HG03045 (cell line): ENCODE measurements around the gene CTNNA3.

Experiments used
- ATAC-seq: cut with Tn5 transposase; IDR thresholded peaks from one replicate; pipeline ENCODE4 v1.9.1; 2021; ENCODE audit warnings: mild to moderate bottlenecking, moderate library complexity; ENCODE audit not compliant: unreplicated experiment

The CTNNA3 gene

DNA sequence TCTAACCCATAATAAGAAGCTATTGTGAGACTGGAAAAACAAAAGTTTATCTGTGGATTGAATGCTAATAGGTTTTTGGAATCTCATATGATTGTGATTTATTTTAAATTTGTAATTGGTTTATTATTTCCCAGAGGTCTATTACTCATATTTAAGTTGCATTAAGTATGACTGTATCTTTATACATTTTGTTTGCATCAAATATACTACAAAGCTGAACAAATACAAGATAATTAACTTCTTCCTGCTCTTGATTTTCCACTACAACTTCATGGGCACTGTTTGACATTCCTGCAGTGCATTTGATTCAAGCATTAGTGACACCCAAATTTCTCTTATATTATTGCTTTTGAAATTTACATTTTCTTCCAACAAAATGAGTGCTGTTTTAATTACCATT lies 1073.9 kb downstream of the CTNNA3 start:
- ATAC-seq: no peak

DNA sequence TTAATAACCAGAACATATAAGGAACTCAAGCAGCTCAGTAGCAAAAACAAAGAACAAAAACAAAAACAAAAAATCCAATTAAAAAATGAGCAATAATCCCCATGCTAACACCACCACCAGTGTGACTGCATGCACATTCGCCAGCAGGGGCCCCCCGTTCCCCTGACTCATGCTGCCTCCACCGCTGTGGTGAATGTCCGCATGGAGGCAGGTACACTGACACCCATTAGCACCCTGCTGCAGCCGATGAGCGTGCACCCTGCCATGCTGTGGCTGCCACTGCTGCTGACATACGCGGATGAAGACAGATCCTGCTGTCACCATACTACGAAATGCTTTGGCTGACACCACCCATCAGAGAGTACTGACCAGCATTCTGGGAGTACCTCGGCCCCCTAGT lies 1091.8 kb downstream of the CTNNA3 start:
- no peak for ATAC-seq

DNA sequence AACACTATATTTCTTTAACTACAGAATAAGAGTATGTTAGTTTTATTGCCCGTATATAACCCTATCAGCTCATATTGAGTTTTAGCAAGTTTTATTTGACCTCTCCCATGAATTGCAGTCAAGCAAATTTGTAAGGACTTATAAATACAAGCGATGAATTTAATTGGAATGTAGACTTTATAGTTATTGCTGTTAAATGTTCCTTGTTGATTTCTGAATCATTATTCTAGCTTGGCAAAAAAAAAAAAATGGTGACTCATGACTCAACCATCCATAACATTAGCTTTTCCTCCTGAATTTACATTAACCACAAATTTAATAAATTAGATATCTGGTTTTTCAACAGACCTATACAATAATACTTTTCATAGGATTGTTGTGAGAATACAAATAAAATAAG lies 1104.1 kb downstream of the CTNNA3 start:
- ATAC-seq: no peak

DNA sequence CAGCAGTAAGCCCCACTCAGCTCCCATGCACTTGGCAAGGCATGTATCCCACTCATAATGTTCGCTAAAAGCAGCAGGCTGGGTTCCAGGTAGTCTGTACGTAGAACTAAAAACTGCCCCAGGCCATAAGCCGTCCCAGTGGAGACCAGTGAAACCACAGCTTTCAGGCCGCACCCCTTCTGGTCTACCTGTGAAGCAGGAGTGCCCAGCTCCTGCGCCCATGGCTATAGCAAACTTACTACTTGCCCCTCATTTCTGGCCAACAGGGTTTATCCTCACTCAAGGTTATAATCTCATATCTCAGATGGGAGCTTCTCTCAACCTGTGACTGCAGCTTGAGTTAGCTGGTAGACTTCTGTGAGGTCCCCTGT lies 1108.3 kb downstream of the CTNNA3 start:
- no peak for ATAC-seq

DNA sequence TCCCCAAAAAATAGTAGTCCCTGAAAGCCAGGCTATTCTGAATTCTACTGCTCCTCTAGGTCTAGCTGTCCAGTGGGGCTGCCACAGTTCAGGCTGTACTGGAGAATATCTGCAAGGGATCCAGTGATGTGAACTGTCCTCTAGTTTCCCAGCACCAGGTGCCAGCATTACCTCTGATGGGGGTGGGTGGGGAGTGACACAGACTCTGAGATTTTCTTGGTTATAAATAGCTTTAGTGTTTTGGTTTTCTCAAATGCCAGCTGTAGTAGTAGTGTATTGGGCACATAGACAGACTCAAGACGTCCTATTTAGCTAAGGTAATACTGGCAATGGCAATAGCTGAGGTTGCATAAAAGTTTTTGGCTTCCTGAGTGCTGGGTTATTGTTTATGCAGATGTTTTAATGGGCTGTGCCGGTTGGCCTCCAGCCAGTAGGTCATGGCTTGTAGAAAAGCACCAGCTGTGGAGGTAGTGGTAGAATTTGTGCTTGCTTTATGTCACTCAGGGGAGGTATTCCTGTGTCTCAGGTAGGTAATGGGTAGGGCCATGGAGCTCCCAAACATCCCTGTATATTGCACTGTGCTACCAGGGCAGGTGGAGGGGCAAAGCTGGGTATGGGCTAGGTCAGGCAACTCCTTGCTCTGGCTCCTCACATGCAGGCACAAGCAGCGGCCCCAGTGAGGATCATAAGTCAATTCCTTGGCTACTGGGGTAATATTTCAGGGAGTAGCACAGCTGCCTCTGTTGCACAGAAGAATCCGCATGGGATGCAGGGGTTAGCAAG lies 1108.9 kb downstream of the CTNNA3 start:
- no peak for ATAC-seq

DNA sequence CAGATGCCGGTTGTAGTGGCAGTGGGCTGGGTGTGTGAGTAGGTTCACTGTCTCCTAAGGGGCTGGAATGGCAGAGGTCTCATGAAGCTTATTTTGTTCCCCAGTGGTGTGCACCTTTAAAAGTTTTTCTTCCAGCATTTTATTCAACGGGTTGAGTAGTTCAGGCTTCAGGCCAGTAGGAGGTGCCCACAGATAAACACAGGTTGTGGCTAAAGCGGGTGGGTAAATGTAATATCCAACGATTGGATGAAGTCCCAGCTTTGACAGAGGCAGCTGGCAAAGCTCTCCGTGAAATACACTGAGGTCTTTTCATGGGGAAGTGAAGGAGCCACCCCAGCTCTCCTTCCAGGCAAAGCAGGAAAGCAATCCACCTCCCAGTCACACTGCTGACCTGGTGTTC lies 1109.9 kb downstream of the CTNNA3 start:
- no peak for ATAC-seq

DNA sequence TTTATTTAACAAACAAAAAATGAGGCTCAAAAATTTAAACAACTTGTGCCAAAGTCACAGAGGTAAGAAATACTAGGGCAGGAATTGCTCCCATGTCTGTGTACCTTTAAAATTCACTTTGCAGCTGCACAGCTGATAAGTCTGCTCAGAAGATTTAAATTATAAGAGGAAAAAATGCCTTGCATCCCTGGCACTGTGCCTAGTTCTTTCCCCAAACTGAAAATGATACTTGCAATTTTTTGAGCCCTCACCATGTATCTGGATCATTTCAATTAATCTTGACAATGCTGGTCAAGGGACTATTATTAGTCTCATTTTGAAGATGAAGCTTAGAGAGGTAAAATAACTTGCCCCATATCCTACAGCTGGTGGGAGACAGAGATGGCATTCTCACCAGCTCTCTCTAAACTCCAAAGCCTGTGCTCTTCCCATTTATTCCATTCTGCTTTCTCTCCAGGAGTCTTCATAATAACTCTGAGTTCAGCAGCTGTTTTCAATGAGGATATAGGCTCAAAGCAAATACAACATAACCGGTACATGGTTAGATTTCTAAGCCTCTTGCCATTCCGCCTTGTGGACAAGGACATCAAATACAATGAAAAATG lies 1120.6 kb downstream of the CTNNA3 start:
- ATAC-seq: no peak

DNA sequence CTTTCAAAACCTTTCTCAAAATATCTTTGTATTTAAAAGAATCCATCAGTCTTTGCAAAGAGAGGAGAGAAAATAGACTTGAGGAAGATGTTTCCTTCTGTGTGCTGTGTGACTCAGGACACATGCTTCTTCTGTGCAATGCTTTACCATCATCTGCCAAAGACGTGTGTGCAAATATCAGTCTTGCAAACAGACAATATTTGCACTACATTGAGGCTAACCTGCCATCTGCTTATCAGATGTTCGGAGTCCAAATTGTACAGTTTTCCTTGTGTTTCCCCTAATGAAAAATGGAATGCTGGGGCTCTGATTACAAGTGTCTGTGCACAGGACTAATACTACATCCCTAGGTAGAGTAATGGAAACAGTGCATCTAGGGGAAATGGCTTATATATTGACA lies 1123.3 kb downstream of the CTNNA3 start:
- no peak for ATAC-seq

DNA sequence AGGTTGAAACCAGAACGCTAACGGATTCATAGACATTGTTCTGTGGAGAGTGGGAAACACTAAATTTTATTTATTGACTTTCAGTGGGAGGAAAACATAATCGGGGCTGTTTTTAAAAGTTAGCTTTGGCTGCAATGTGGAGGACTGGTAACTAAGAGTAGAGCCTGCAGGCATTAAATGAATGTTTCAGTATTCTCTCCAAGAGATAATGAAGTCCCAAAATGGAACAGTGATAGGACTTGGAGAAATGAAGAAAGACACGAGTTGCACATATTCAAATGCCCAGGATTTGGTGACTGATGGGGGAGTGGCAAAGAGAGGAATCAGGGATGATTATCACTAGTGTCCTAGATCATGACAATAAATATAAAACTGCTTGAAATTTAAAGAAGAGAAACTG lies 1130.0 kb downstream of the CTNNA3 start:
- ATAC-seq: no peak

DNA sequence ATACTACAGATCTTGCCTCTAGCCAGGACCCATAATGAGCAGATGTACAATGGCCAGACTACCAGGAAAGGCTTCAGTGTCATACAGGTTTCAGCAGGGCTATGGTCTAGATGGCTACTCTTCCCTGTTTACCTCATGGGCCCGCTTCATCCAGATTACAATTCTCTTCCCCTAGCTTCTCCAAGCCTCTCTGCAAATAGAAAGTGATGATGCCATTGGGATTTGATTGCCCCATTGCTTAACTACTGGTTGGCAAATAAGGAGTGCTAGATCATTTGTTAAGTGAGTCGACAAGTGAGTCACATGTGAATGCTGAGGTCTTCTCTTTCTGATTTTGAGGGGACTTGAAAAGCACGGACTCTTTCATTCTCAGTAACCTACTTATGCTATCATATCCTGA lies 1131.7 kb downstream of the CTNNA3 start:
- ATAC-seq: no peak

DNA sequence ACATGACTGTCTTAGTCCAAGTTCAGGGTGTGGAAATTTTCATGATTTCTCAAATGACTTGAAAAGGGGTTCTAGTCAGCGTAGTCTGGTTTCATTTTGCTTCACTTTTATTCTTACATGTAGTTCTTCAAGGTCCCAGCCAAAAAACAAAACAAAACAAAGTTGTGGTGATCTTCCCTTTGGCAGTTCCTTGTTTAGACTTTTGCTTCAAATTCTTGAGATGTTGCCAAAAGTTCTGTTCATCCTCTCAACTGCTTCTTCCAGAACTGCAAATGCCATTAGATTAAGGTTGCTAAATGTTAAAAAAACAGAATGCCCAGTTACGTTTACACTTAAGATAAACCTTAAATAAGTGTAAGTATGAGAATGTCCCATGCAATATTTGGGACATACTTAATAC lies 1140.9 kb downstream of the CTNNA3 start:
- ATAC-seq: no peak

DNA sequence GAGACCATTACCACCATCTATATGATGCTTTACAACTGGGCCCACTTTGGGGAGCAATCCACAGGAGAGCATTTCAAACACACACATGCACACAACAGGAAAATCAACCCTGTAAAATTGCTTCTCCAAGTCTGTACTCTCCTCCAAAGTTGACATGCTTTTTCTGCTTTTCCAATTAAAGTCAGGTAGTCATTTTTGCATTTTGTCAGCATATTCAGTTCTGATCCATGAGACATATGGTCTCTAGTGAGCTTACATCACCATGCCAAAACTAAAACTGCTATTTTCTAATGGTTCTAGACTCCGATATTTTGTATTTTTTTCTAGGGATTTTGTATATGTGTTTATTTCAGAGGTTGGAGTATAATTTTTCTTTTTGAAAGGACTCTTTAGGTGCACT lies 1143.7 kb downstream of the CTNNA3 start:
- no peak for ATAC-seq

DNA sequence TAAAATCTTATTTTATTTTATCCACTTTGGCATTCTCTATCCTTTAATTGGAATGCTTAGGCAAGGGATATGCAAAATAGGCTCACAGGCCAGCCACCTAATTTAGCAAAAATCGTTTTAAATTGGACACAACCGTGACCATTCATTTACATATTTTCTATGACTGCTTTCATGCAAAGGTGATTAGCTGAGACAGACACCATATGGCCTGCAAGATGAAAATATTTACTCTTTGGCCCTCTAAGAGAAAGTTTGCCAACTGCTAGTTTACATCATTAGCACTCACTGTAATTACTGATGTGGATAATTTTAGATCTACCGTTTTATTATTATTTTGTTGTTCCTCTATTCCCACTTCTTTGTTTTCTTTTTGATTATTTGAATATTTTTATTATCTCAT lies 1145.6 kb downstream of the CTNNA3 start:
- no peak for ATAC-seq

DNA sequence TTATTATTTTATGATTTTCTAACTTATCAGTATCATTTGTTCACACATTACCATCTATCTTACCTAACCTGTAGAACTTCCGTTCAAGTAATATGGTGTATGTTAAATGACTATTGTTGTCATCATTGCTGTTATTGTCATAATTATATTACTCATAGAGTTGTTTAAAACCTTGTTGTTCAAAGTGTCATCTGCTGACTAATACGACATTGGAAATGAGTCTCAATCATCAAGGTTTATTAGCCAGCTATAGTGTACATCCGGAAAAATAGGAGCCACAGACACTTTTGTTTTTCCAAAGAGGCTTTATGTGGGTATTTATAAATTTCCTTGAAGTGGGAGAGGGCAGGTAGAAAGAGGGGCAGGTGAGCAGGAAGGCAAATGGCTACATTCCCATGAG lies 1157.1 kb downstream of the CTNNA3 start:
- ATAC-seq: no peak

DNA sequence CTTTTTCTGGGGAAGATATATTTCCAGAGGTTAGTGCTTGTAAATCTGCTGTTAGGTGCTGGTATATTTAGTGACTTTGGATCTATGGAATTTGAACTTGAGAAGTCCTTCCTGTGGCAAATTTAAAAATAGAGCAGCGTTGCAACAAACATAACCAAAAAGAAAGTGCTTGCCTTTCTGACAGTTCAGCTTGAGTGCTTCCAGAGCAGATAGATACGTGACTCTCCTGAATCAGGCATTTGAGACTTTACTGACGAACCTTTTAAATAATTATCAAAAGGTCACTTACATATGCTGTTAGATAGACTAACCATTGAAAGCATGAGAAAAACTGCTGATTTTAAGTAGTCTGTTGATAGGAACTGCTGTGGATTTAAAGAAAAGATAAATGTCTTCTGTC lies 1157.6 kb downstream of the CTNNA3 start:
- ATAC-seq: no peak

DNA sequence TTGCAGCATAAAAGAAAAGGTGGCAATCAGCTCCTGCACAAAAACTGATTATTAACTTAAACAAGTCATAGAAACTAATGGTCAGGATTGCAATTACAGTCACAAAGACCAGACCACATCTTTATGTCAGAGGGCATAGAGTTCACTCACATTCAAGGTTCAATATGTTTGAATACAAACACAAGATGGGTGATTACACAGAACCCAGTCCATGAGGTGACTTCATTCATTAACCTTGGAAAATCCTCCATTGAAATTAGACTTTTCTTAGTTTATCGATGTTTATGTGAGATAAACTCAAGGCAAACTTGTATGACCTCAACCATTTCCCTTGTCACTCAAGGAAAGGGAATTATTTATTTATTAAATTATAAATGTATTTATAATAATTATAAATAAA lies 1158.8 kb downstream of the CTNNA3 start:
- no peak for ATAC-seq

DNA sequence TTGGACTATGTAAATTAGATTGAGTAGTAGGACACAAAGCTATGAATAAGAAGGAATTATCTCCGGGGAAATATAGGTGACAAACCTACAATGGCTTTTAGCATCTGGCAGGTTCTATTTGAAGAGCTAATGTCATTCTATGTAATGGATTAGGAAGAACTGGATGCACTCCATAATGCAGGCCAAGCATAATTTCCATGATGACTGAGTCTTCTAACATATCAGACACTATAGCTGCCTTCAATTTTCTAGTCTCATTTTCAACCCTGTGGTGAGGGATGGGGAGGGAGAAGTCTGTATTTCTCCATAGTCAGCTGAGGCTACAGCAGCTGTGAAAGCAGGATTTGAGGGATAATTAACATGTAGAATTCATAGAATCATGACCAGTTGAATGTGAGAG lies 1160.6 kb downstream of the CTNNA3 start:
- ATAC-seq: no peak

DNA sequence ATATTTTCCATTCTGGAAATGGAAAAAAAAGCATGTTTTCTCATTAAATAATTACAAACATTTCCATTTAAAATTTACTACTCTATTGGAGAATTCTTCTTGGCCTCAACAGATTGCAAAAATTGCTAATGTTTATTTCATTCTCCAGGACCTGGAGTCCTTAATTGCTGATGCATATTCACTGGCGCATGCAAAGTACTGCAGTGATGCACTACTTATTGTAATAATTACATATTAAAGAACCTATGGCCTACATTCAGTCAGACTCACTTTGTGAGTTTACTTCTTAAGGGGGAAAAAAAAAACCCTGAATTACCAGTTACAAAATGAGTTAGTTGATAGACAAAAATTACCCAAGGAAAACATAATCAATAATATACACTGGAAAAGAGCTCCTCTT lies 1161.1 kb downstream of the CTNNA3 start:
- ATAC-seq: no peak

DNA sequence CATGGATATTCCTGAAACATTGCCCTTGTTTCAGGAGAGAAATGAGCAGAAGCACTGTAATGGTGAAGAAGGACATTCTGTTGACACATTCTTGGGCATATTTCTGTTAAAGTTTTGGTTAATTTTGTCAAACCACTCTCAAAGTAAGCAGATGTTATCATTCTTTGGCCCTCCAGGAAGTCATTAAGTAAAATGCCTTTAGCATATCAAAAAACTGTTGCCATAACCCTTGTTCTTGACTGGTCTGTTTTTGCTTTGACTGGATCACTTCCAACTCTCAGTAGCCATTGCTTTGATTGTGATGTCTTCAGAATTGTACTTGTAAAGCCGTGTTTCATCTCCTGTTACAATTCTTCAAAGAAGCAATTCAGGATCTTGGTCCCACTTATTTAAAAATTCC lies 1174.5 kb downstream of the CTNNA3 start:
- no peak for ATAC-seq

DNA sequence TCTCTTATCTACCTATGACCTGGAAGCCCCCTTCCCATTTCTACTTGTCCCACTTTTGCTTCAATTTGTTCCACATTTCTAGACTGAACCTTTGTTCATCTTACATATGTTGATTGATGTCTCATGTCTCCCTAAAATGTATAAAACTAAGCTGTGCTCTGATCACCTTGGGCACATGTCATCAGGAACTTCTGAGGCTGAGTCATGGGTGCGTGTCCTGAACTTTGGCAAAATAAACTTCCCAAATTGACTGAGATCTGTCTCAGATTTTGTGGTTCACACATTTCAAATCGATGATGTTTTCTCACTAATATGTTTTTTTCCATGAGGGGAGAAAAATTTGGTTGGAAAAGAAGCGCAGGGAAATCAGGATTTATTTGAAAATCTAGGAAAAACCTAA lies 1176.4 kb downstream of the CTNNA3 start:
- no peak for ATAC-seq

DNA sequence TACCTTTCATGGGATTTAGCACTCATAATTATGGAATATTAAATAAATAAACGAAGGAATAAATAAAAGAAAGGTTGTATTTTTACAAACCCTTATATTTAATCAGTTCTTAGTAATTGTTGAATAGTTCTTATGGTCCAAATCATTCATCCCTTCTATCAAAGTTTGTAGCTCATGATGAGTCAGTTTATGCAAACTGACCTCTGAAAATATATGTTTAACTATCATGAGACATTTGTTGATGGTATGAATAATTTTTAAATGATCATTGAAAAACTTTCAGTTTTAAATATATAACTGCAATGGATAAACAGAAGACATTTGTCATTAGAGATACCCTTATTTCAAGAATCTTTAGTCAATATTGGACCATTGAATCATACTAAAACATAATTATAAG lies 1181.3 kb downstream of the CTNNA3 start:
- no peak for ATAC-seq

DNA sequence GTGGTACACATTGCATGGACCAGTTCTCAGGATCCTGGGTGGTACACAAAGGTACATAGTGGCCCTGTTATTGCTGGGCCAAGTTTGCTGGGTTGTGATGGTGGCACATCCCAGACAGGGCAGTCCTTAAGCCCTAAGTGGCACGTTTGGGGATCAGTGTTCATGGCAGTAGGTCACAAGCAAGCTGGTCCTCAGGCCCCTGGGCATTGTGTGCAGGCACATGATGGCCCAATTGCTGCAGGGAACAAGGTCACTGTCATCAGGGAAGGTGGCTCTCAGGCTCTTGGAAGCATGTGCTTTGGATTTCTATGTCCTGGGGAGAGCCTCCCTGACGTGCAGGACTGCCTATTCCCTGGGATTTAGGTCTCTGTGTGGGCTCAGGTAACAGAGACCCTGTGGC lies 1182.5 kb downstream of the CTNNA3 start:
- no peak for ATAC-seq
